ENCODE data around the gene DDX41. TPM values are rescaled to one million over a fixed set of nuclear protein-coding genes. Genes with fewer than 3 reads are reported as not detected.

DDX41 gene
- total RNA-seq, 1 donor from 2014 or later, result 125 TPM

GRCh38 chr5:177550122-177550521 is 33.4 kb upstream of the DDX41 start:
- no peak overlapping the region for H3K27ac ChIP-seq
- no peaks in the 10 kb centered on the region for H3K27me3 ChIP-seq
- peaks cover 77% of the 10 kb centered on the region for H3K4me1 ChIP-seq
- H3K4me3 ChIP-seq, result no peak overlapping the region
- peaks cover 0 to 3% of the 10 kb centered on the region in 2 donors for H3K36me3 ChIP-seq
- no peaks in the 10 kb centered on the region for H3K9me3 ChIP-seq
- DNase-seq (ENCODE audit: extremely low spot score in 2 of 2), result no peak
- intact Hi-C loops (cut with DNase I), result no loop called here
- TF ChIP-seq POLR2A (IDR thresholded peaks at IDR 0.05) (no peak), POLR2AphosphoS5 (IDR thresholded peaks at IDR 0.05; ENCODE audit: insufficient read depth in 1 of 2, low read depth in 1 of 2) (no peak)
- TF ChIP-seq, protein P1, sequence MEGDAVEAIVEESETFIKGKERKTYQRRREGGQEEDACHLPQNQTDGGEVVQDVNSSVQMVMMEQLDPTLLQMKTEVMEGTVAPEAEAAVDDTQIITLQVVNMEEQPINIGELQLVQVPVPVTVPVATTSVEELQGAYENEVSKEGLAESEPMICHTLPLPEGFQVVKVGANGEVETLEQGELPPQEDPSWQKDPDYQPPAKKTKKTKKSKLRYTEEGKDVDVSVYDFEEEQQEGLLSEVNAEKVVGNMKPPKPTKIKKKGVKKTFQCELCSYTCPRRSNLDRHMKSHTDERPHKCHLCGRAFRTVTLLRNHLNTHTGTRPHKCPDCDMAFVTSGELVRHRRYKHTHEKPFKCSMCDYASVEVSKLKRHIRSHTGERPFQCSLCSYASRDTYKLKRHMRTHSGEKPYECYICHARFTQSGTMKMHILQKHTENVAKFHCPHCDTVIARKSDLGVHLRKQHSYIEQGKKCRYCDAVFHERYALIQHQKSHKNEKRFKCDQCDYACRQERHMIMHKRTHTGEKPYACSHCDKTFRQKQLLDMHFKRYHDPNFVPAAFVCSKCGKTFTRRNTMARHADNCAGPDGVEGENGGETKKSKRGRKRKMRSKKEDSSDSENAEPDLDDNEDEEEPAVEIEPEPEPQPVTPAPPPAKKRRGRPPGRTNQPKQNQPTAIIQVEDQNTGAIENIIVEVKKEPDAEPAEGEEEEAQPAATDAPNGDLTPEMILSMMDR (IDR thresholded peaks at IDR 0.05), result no peak

DNA sequence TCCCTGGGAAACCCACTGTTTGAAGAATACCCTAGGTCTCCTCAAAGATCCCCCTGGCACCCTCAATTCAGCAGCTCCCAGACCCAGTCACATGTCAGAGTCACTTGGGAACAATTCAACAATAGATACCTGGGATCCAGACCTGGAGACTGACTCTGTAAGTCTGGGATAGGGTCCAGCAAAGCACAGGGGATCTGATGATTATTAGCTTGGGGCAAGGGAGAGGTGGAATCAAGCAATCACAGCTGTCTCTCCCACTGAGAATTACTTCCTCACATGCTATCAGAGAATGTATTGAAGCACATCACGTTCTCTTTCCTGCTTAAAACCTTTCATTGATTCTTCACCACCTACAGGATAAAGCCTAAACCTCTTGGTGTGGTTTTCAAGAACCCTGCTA is 31.7 kb upstream of the DDX41 start:
- H3K4me3 ChIP-seq, result no peak overlapping the region
- TF ChIP-seq, protein P1 (IDR thresholded peaks at IDR 0.05), result no peak
- TF ChIP-seq POLR2AphosphoS5 (IDR thresholded peaks at IDR 0.05; ENCODE audit: insufficient read depth in 1 of 2, low read depth in 1 of 2) (no peak), POLR2A (IDR thresholded peaks at IDR 0.05) (no peak)
- H3K36me3 ChIP-seq, result peaks cover 0 to 3% of the 10 kb centered on the region in 2 donors
- H3K9me3 ChIP-seq, result no peaks in the 10 kb centered on the region
- H3K27me3 ChIP-seq, result no peaks in the 10 kb centered on the region
- no peak for DNase-seq (ENCODE audit: extremely low spot score in 2 of 2)
- intact Hi-C loops (cut with DNase I), result no loop called here
- peaks cover 84% of the 10 kb centered on the region for H3K4me1 ChIP-seq
- H3K27ac ChIP-seq, result peak overlapping the region; percentile 10

GRCh38 chr5:177547736-177548135 is 31.0 kb upstream of the DDX41 start:
- no peak for DNase-seq (ENCODE audit: extremely low spot score in 2 of 2)
- TF ChIP-seq POLR2A (IDR thresholded peaks at IDR 0.05) (no peak), POLR2AphosphoS5 (IDR thresholded peaks at IDR 0.05; ENCODE audit: insufficient read depth in 1 of 2, low read depth in 1 of 2) (no peak)
- TF ChIP-seq, protein P1 (IDR thresholded peaks at IDR 0.05), result no peak
- peak overlapping the region; percentile 10 for H3K27ac ChIP-seq
- no peak overlapping the region for H3K4me3 ChIP-seq
- no peaks in the 10 kb centered on the region for H3K9me3 ChIP-seq
- peaks cover 0 to 3% of the 10 kb centered on the region in 2 donors for H3K36me3 ChIP-seq
- no peaks in the 10 kb centered on the region for H3K27me3 ChIP-seq
- peaks cover 84% of the 10 kb centered on the region for H3K4me1 ChIP-seq
- intact Hi-C loops (cut with DNase I), result no loop called here

GRCh38 chr5:177546258-177546741 is 29.5 kb upstream of the DDX41 start:
- TF ChIP-seq, protein P1 (IDR thresholded peaks at IDR 0.05), result no peak
- TF ChIP-seq POLR2AphosphoS5 (IDR thresholded peaks at IDR 0.05; ENCODE audit: insufficient read depth in 1 of 2, low read depth in 1 of 2), result peak in 1 of 2 donors; percentile 92
- peak in 1 of 2 donors; percentile 97 for DNase-seq (ENCODE audit: extremely low spot score in 2 of 2)
- Histone ChIP-seq H3K4me1 (peaks cover 77% of the 10 kb centered on the region), H3K27me3 (no peaks in the 10 kb centered on the region), H3K27ac (peak overlapping the region; percentile 82), H3K4me3 (peak overlapping the region in 1 of 2 donors; percentile 26), H3K9me3 (no peaks in the 10 kb centered on the region), H3K36me3 (peaks cover 0 to 3% of the 10 kb centered on the region in 2 donors)
- intact Hi-C loops (cut with DNase I), result no loop called here

DNA sequence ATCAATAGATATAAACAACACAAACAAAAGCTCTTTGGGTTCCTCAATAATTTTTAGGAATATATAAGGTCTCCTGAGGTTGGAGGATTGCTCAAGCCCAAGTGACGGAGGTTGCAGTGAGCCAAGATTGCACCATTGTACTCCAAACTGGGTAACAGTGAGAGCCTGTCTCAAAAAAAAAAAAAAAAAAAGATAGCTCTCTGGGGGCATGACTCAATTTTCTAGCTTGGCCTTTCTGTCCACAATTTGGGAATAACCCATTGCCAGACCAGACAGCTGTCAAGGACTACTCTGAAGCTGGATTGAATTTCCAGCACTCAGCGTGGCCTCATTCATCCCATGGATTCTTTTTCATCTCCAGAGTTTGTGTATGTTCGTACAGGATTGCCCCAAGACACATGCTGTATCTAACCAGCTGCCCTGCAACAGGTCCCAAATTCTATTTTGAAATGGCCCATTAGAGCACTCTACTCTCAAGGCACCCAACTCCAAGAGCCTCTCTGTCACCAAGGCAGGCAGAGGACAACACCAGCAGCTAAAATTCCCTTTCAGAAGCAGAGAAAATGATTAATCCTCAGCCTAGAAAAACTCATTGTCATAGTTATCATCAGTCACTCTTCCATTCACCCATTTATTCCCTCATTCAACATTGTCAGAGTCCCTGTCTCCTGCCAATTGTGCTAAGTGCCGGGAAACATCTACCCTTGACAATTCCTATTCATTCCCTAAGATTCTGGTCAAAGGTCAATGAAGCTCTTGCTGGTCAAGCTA is 28.9 kb upstream of the DDX41 start:
- Histone ChIP-seq H3K27ac (peak overlapping the region; percentile 82), H3K9me3 (no peaks in the 10 kb centered on the region), H3K36me3 (peaks cover 0 to 2% of the 10 kb centered on the region in 2 donors), H3K4me3 (peak overlapping the region in 1 of 2 donors; percentile 13), H3K4me1 (peaks cover 80% of the 10 kb centered on the region), H3K27me3 (no peaks in the 10 kb centered on the region)
- DNase-seq (ENCODE audit: extremely low spot score in 2 of 2), result no peak
- TF ChIP-seq POLR2A (IDR thresholded peaks at IDR 0.05), result no peak
- TF ChIP-seq, protein P1 (IDR thresholded peaks at IDR 0.05), result no peak
- TF ChIP-seq POLR2AphosphoS5 (IDR thresholded peaks at IDR 0.05; ENCODE audit: insufficient read depth in 1 of 2, low read depth in 1 of 2), result peak in 1 of 2 donors; percentile 37
- intact Hi-C loops (cut with DNase I), result no loop called here

Measured in vagina (tissue), 2 donors.